GM18909 (cell line): ENCODE measurements around the gene PCGF5.
"Not testable (repeated sequence)": the region's sequence is repeated elsewhere in the genome, so short reads cannot be mapped to it uniquely, and the experiment has no call there.

Experiments
- ATAC-seq: cut with Tn5 transposase; IDR thresholded peaks from one replicate; pipeline ENCODE4 v1.9.1; 2021; ENCODE audit warnings: mild to moderate bottlenecking; ENCODE audit not compliant: unreplicated experiment, poor library complexity

PCGF5 gene

DNA sequence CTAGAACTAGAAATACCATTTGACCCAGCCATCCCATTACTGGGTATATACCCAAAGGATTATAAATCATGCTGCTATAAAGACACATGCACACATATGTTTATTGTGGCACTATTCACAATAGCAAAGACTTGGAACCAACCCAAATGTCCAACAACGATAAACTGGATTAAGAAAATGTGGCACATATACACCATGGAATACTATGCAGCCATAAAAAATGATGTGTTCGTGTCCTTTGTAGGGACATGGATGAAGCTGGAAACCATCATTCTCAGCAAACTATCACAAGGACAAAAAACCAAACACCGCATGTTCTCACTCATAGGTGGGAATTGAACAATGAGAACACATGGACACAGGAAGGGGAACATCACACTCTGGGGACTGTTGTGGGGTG is 40.0 kb downstream of the PCGF5 start:
- ATAC-seq, result not testable (repeated sequence)

DNA sequence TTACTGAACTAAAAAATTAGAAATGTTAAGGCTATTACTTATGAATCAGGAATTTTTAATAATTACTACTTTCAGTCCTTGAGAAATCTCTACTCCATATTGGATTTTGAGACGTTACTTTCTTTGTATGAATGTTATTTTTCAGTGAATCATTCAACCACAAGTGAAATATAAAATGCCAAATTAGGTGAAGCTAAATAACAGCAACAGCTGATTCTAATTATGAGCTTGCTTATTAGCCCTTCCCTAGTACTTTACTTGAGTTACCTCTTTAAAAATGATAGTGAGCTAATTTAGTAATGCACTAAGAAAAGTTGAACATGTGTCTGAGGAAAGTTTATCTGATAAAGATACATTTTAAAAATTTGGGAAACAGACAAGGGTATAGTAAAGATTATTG is 51.4 kb downstream of the PCGF5 start:
- ATAC-seq, result no peak

DNA sequence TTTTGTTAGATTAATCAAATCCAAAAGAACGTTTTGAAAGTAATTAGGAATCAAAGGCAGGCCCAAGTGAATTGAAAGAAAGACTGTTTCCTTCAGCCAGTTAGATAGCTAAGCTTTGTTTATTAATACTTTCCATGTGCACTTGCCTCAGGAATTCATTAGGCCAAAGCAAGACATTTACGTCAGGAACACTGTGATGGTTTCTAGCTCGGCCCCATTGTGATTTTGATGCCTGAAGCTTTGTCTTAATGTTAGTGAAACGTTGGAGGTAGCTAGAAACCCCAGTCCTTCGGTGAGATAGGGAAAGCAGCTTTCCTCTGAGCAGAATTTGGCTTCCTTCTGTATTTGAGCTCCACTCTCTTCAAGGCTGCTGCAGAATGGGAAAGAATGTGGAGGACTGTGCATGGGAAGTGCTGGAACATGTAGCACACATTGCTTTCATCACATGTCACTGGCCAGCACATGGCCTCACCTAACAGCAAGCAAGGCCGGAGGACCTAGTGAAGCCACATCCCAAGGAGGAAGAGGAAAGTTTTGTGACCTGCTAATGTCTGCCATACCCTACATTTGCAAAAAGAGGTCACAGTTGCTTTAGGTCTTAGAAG is 64.1 kb downstream of the PCGF5 start:
- no peak for ATAC-seq

DNA sequence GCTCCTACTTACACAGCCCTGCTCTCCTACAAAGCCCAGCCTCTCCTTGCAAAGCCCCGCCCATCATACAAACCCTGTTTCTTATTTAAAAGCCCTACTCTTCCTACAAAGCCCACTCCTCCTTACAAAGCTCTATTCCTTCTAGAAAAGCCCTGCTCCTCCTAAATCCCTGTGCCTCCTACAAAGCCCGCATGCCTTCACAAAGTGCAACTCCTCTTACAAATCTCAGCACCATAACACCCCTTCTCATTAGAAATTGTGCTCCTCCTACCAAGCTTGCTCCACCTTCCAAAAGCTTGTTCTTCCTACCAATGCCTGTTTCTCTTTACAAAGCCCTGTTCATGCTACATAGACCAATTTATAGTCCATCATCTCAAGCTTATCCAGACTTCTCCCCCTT is 66.1 kb downstream of the PCGF5 start:
- no peak for ATAC-seq

DNA sequence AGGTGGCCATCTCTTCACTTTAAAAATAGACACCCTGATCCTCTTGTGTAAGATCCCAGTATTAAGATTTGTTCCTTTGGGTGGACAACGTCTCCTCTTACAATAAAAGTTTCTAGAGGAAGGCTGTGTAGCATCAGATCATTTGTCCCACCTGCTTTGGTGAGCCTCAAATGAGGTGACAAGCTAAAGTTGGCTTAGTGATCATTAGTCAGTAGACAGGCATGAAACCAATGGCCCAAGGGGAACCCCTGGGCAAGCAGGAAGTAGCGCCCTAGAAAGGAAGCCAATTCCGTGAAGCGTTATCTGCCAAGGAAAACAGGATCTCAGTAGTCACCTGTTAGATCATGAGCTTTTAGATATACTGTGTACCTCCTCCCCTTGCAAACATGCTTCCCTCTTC is 66.8 kb downstream of the PCGF5 start:
- no peak for ATAC-seq

DNA sequence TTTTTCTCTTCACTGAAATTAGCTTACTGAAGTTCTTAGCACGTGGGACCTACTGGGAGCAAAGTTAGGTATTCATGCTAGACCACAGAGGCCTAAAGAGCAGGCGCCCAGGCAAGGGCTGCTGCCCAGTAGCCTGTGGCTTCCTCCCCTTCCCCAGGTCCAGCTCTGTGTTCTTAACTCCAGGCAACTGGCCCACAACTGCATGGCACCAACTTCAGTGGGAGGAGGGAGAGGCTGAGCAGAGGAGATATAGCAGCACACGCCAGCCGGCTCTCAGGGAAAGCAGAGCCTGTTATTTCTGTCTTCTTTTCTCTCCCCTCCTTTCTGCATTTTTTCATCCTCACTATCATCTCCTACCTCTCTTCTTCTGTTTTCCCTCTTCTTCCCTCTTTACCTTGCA is 67.4 kb downstream of the PCGF5 start:
- no peak for ATAC-seq

DNA sequence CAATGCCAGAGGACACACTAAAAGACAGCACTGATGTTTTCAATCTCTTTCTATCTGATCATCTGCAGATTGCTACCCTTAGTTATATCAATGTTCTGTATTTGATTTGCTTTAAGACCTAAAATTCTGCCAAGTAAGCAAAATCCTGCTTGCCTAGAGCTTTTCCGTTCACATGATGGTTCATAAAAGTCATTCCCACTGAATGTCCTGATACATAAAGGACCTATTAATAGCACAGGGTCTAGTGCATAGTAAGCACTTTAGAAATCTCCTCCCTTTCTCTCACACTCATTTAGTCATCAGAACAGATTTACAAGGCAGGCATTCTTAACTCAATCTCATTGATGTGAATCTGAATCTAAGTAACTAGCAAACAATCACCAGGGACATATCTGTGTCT is 68.8 kb downstream of the PCGF5 start:
- no peak for ATAC-seq

DNA sequence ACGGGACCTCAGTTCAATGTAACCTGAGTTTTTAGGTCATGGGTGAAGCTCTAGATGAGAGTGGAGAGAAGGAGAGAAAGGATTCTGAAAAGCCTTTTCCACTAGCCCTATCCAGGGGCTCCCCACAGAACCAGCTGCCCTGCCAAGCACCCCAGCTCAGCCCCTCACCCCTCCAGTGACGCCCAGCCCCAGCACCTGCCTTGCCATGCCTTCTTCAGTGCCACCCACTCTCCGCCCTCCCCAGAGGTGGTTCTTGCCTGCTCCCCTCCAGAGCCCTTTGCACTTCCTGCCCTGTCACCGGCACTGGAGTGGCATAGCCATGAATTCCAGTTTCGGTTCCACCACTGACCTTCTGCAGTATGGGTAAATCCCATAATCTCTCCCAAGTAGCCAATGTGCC is 70.1 kb downstream of the PCGF5 start:
- ATAC-seq, result no peak

DNA sequence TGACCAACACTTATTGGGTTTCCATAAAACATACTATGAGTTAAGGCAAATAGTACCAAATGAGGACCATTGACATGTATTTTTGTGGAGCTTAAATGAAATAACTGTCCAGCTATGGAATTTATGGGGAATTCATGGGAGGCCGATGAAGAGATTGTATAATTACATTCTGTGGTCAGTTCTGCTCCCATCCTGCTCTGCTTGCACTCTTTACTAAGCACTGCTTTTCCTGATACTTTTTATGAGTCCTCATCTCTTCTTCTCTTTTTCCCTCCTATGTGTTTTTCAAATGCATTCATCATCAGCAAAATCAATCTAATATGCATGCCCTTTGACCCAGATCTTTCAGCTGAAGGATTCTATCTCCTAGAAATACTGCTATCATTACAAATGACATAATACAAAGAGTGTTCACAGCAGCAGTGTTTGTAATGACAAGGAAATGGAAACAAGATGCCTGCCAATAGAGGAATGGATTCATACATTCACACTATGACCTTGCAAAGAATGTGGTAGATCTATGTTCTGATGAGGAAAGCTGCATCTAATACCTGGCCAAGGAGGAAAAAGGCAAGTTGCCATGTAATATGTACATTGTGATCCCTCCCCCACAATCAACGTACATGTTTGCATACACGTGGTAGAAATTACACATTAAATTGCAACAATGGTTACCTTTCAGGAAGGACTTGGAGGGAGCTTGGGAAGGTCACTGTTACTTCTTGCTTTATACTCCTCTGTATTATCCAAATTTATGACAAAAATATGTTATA is 73.9 kb downstream of the PCGF5 start:
- no peak for ATAC-seq

DNA sequence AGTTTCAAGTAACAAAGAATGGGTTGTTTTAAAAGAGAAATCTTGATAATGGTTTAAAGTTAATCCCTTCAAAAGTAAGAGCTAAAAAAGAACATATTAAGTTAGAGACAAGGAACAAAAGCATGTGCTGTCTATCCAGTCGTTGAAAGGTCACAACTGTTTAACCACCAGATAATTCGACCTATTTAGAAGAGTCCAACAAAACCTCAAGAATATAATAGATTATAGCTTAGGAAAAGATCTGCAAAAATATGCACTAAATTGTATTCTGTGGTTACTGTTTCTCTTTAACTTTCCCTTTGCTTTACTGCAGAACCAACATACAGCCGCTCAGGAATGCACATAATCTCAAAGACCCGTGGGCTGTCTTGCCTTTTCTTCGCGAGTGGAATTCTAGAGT is 74.9 kb downstream of the PCGF5 start:
- ATAC-seq, result no peak

DNA sequence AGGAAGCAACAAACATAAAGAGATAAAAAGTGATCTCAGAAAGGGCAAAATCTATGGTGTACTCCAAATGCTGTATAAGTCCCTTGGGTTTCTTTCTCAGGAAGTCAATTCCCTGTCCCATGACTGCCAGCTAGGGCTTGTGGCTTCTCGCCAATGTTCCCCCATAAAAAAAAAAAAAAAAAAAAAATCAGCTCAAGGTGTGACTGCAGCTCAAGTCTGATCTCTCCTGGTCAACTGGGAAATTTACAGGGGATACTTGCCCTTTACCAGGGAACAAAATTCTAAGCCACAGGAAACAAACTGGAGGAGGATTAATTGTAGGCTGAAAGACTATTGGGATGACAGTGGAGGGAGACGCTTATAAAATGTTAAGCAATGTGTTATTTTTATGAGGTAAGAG is 76.0 kb downstream of the PCGF5 start:
- ATAC-seq, result no peak

DNA sequence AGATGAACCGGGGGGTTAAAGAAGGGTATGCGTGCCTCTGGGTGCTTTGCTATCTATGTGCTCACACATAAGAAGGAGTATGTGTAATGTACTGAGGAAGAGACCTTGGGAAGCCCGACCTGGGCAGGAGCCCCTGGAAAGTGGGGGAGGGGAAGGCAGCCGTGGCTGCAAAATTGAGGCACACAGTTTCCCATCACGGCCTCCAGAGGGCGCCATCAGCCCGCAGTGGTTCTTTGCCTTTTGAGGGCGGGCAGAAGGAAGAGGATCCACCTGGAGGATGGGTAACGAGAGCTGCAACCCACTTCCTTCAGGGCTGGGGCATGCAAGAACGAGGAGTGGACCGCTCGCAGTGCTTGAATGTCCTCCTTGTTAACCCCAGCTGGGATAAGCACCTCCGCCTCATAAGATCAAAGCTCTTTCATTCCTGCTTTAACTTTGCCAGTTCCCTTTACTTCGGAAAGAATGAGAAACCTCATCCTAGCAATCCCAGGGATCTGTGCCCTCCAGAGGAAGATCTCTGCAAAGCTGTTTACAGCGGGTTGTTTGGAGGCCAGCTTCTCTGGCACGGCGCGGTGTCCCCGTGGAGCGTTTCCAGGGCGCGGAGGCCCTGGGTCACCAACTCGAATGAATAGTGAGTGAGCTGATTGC is 77.9 kb downstream of the PCGF5 start:
- peak; percentile 93 for ATAC-seq

DNA sequence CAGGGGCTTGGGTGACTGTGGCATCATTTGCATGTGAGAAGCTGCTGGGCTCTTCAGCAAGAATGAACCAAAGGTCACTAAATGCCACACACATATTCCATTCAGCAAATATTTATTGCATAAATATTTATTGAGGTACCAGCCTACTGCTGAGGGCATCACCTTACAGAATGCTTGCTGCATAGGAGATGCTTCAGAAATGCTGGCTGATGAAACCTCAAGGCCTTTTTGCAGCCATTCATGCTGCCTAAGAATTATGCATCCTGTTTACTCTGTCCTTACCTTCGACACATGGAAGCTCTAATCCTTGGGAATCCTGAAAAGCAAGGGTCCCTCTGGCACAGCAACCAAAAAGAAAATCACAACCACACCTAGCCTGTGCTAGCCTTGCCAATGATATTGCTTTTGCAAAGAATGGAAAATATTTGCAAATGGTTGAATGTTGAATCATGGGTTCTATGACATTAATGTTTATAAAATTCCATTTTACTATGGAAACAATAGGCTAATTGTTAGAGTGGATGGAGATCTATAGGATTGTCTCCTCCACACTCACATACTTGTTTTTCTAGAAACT is 79.6 kb downstream of the PCGF5 start:
- no peak for ATAC-seq

DNA sequence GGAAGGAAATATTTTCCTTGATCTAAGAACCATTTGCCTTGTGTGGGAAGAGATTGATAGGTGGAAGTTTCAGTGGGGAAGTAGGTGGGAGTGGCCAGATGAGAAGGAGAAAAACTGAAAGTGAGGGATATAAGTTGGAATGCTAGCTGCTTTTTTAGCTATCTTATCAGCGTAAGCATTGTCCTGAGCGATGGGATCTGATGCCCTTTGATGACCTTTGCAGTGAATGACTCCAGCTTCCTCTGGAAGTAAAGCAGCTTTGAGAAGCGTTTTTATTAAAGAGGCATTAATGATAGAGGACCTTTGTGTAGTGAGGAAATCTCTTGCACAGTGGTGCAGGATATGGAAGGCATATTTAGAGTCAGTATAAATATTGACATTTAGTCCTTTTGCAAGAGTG is 82.5 kb downstream of the PCGF5 start:
- not testable (repeated sequence) for ATAC-seq

DNA sequence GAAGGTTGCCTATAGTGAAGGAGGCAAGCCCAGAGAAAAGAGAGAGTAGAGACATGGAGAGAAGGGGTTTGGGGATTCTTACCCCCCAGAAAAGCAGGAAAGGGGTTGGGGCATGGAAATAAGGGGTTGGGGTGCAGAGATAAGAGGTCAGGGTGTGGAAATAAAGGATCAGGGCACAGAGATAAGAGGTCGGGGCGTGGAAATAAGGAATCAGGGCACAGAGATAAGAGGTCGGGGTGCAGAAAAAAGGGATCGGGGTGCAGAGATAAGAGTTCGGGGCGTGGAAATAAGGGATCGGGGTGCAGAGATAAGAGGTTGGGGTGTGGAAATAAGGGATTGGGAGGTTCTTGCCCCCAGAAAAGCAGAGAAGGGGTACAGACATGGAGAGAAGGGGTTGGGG is 85.5 kb downstream of the PCGF5 start:
- not testable (repeated sequence) for ATAC-seq

DNA sequence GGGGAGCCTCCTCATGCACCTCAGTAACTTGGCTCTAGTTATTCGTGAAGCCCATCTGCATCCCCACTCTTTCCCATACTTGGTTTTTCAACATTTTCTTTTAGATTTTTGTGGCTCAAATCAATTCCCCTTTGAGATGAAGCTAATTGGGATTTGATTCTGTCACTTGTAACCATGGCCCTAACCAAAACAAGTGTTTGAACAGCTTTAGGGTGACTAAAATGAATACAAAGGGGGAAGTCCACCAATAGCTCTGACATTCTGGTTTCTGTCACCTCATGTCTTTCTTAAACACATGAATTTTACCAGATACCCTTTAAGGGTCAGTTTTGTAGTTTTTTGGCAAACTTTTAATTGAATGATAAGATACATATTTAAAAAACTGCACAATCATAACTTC is 87.0 kb downstream of the PCGF5 start:
- ATAC-seq, result no peak

DNA sequence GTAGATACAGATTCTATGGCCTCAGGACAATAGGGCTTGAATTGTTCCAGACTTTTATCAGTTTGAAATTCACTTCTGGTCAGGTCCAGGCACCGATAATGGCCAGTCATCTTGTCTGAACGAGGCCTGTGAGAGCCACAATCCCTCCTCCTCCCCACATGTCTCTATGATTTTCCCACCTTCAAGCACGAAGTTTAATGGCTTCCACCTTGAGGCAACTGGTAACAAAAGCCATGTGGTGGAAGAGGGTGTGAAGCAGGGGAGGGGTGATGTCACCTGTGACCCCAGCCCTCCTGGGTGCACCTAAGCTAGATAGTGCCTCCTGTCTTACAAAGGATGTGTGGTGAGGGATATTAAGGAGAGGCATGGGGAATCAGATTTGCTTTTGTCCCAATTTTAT is 89.2 kb downstream of the PCGF5 start:
- no peak for ATAC-seq

DNA sequence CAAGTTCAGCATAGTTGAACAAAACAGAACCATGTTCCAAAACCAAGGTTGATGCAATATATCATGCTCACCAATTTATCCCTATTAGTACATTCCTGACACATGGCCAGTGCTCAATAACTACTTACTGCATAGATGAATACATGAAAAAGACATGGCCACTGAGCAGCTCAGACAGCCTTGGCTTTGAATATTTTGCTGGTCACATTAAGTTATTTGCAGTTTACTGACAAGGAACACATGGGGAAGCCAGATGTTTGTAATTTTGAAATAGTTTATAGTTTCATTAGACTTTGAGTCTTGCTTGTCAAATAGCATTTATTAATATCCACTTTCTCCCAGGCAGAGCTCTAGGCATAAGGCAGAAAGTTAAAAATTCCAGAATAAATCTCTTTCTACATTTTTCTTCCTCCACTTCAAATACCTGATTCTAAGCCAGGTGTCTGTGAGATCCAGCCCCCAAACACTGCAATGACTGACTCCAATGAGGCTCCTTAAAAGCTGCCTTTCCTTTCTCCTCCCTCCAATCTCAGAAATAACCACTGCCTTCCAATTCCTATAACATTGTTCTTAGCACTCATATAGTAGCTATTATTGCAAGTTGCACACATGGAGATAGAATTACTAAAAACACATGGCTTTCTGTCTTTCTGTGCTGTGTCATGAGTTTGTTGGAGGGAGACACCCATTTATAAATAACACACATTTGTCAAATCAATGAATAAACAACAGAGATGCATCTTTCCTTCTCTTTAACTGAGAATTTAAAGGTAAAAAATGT is 91.3 kb downstream of the PCGF5 start:
- ATAC-seq, result no peak

DNA sequence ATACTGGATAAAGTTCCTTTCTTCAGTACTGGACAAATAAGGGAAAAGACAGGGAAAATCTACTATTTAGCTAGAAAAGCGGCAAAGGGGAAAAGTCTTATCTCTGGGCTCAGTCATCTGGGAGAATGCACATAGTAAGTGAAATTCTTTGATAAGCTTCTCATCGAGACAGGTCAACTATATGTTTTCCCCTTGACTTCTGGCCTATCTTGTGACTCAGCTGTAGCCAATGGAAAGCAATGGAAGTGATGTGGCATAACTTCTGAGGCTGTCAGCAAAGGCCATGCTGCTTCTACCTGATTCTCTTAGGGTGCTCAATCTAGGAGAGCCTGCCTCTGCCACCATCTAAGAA is 91.9 kb downstream of the PCGF5 start:
- ATAC-seq, result no peak

DNA sequence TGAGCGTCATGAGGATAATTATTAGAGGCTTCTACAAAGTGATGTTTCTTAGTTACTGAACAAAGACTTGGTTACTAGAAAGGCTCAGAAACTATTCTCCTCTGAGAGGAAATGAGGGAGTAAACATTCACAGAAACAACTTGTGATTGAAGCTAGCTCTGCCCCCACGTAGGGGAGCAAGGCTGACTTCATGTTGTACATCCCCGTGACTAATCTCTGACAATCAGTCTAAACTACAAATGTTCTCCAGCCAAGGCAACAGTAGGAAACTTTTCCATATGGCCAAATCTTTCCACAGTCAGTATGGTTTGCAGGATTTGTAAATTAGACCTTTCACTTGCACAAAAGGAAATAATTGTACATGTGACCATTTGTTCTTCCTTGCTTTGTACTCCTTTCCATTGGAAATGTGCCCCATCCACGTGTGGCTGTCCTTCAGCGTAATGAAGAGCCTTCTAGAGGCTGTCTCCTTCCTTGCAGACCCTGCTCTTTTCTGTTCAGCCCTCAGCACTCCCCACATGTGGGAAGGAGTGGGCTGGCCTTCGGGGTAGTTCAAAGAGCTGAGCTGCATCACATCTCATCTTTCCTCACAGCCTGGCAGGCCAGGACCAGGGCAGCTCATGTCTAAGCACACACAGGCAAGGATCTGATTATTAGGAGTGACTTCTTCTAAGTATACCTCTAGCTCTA is 93.5 kb downstream of the PCGF5 start:
- no peak for ATAC-seq
